AG09309 (cell line): ENCODE results near the gene PGM2.
A peak's percentile ranks its signal among the peaks of the same experiment; 100 is the strongest.

Experiments used
- DNase-seq: peaks from one replicate; pipeline ENCODE4 v3.0.0-alpha.2; 2010; ENCODE audit warnings: low read depth
- H3K4me3 ChIP-seq: 2 replicates; pipeline ENCODE4 v1.5.1; 2011; ENCODE audit warnings: mild to moderate bottlenecking, low read depth, low read length, moderate library complexity; ENCODE audit not compliant: control insufficient read depth
- CTCF ChIP-seq: IDR thresholded peaks from 2 replicates; pipeline ENCODE4 v1.5.1; 2011; ENCODE audit warnings: mild to moderate bottlenecking, low read depth, low read length, inconsistent platforms; ENCODE audit not compliant: insufficient read depth, control insufficient read depth; ENCODE audit errors: missing control alignments

The PGM2 gene

DNA sequence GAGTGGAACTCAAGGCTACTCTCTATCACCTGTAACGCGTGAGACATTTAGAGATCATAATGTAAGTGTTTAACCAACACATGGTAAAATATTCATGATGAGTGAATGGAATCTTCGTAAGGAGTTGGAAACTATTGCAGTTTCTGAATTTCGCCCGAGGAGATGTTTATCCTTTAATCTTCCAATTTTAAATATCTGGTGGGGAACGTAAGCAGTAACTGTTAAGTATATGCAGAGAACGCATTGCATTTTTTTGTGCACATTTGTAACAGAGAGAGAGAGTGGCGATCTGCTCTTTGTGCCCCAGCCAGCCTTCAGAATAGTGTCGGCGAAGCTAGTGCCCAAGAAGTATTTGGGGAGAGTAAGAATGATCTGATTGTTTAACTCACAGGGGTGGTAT, 9.8 kb downstream of the PGM2 start:
- no peak overlapping the region for H3K4me3 ChIP-seq
- DNase-seq, result no peak
- no peak for TF ChIP-seq CTCF

GRCh38 chr4:37836838-37837440, 10.5 kb downstream of the PGM2 start:
- DNase-seq, result no peak
- no peak for TF ChIP-seq CTCF
- H3K4me3 ChIP-seq, result no peak overlapping the region

DNA sequence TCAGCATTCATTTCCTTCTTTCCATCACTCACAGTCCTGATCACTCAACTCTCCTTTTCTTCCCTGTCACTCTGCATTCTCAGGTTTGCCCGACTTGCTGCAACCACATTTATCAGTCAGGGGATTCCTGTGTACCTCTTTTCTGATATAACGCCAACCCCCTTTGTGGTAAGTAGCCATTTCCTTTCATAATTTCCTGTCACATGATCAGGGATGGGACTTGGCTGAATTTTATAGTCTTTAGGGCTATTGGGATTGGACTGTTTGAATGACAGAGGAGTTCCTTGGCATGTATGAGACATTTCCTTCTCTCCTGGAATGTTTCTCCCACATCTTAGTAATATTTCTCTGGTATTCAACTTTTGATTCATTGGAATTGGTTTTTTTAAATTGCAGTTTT, 11.0 kb downstream of the PGM2 start:
- H3K4me3 ChIP-seq, result no peak overlapping the region
- DNase-seq, result peak; percentile 59
- no peak for TF ChIP-seq CTCF

GRCh38 chr4:37839426-37839825, 12.9 kb downstream of the PGM2 start:
- DNase-seq, result no peak
- TF ChIP-seq CTCF, result no peak
- H3K4me3 ChIP-seq, result no peak overlapping the region

DNA sequence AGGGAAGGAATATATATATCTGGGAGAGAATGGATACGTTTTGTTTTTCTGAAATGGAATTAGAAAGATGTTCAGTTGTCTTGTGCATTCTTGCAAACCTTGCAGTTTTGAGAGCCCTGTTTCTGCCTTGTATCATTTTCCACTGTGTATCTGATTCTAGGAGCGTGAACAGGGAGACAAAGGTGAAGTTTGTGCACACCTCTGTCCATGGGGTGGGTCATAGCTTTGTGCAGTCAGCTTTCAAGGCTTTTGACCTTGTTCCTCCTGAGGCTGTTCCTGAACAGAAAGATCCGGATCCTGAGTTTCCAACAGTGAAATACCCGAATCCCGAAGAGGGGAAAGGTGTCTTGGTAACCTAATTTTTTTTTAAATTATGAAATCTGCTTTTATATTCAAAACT, 17.7 kb downstream of the PGM2 start:
- H3K4me3 ChIP-seq, result no peak overlapping the region
- TF ChIP-seq CTCF, result no peak

DNA sequence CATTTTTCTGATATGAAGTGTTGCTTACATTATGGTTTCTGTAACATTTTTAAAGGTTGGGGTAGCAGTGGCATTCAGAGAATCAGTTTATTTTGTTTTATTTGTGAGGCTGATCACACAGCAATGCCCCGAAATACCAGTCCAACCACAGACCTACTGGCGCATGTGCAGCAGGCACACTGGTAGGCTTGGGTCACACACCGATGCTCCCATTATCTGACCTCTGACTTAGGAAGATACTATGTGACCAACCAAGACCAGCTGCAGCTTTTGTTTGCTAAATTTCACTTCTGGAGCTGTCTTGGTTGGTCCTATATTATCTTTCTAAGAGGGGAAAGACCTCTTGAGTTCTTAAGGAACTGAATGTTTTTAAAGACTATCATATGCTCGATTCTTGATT, 18.7 kb downstream of the PGM2 start:
- DNase-seq, result no peak
- no peak for TF ChIP-seq CTCF
- no peak overlapping the region for H3K4me3 ChIP-seq

More for the DNA sequence above, 17.7 kb downstream of the PGM2 start:
- DNase-seq, result no peak
